Fibroblast of the aortic adventitia (primary cell): Measurements from ENCODE around the gene PRND. TPM values are rescaled to one million over a fixed set of nuclear protein-coding genes. Genes with fewer than 3 reads are reported as not detected.

Experiments used
- DNase-seq: peaks from one replicate; pipeline ENCODE4 v3.0.0-alpha.2; 2010; ENCODE audit warnings: low read depth
- H3K4me3 ChIP-seq: 2 replicates; pipeline ENCODE4 v1.5.1; 2011; ENCODE audit warnings: low read depth, mild to moderate bottlenecking, control low read depth, low read length, moderate library complexity
- total RNA-seq: library from RNA; depleted of rRNA; stranded (reverse); fragments of >200 nt; gene quantifications from 2 replicates; pipeline ENCODE4 v1.2.3, GENCODE V29; 2012; ENCODE audit warnings: low replicate concordance
- TF ChIP-seq, protein P1 (sequence below): IDR thresholded peaks from 2 replicates; pipeline ENCODE4 v1.5.1; 2011; ENCODE audit warnings: mild to moderate bottlenecking, low read length, control low read depth, inconsistent platforms; ENCODE audit not compliant: insufficient read depth

PRND gene, protein sequence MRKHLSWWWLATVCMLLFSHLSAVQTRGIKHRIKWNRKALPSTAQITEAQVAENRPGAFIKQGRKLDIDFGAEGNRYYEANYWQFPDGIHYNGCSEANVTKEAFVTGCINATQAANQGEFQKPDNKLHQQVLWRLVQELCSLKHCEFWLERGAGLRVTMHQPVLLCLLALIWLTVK
- total RNA-seq, result not detected in 2 replicates

DNA sequence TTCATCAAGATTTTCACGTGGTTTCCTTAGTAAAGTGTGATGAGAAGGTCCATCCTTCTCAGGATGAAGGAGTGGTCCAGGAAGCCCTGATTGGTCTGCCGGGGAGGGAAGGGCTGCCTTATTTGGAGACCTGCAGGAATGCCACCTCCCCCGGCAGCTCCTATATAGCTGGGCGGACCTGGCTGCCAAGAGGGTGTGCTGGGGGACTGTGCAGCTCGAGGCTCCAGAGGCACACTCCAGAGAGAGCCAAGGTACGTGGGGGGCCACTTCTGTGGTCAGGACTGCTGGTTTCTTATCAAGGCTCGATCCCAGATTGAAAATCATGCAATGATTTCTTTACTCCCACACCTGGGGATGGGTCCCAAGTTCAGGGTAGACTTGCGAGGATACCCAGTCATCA is at the start of gene PRND:
TSS of gene PRND (plus strand) at position 191 of the 400 bp plus-strand sequence. CDS start 2,643 bp downstream, outside the sequence.
- TF ChIP-seq, protein P1, sequence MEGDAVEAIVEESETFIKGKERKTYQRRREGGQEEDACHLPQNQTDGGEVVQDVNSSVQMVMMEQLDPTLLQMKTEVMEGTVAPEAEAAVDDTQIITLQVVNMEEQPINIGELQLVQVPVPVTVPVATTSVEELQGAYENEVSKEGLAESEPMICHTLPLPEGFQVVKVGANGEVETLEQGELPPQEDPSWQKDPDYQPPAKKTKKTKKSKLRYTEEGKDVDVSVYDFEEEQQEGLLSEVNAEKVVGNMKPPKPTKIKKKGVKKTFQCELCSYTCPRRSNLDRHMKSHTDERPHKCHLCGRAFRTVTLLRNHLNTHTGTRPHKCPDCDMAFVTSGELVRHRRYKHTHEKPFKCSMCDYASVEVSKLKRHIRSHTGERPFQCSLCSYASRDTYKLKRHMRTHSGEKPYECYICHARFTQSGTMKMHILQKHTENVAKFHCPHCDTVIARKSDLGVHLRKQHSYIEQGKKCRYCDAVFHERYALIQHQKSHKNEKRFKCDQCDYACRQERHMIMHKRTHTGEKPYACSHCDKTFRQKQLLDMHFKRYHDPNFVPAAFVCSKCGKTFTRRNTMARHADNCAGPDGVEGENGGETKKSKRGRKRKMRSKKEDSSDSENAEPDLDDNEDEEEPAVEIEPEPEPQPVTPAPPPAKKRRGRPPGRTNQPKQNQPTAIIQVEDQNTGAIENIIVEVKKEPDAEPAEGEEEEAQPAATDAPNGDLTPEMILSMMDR, result no peak
- no peak within 1 kb of the TSS for H3K4me3 ChIP-seq

DNA sequence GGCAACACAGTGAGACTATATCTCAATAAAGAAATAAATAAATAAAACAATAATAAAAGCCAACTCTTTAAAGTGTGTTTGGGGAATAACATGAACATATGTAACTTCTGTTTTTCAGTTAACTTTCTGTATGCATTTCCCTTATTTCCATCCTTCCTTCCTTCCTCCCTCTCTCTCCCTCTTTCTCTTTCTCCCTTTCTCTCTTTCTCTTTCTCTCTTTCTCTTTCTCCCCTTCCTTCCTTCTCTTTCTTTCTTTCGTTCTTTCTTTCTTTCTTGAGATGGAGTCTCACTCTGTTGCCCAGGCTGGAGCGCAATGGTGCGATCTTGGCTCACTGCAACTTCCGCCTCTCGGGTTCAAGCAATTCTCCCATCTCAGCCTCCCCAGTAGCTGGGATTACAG is 48.8 kb upstream of the PRND start:
- H3K4me3 ChIP-seq, result no peak overlapping the region
- DNase-seq, result no peak
- TF ChIP-seq, protein P1, result no peak

More for the DNA sequence above, at the start of gene PRND:
- no peak for DNase-seq

DNA sequence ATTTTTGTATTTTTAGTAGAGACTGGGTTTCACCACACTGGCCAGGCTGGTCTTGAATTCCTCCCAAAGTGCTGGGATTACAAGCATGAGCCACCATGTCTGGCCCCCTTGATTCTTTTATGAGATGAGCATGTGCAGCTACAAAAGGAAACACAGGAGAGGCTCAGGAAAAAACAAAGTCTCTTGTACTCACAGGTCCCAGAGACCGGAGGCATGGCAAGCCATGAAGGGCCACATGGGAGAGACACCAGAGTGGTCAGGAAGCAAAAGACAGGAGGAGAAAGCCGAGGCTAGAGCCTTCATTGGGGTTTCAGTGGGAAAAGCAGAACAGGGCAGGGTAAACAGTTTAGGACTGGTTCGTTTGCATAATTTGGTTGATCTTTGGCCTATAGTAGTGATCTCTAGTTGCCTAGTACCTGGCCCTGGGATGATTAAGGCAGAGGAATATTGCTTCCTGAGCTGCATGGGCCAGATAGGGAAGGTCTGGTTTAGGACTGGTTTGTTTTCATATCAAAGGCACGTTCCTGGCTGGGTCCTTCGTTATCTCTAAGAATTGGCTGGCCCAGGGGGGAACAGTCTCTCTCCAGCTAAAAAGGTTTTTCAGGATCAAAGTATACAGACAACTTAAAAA is 48.2 kb upstream of the PRND start:
- TF ChIP-seq, protein P1, result no peak
- DNase-seq, result no peak

DNA sequence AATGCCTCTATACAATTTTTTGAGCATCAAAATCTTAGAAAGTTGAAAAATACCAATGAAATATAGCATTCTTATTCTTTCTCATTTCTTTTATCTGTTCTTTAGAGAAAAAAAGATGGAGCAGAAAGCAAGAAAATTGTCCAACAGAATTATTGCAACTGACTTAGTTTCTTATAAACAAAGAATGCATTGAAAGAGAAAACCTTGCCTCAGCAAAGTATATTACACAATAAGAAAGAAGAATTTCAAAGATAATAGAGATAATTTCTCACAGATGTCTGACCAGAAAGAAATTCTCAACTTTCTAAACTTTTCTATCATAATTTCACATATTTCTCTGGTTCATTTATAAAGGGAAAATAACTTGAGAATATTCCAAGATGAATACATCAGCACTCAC is 47.0 kb upstream of the PRND start:
- TF ChIP-seq, protein P1, result no peak
- no peak for DNase-seq
- no peak overlapping the region for H3K4me3 ChIP-seq

More for the DNA sequence above, 48.2 kb upstream of the PRND start:
- no peak overlapping the region for H3K4me3 ChIP-seq

DNA sequence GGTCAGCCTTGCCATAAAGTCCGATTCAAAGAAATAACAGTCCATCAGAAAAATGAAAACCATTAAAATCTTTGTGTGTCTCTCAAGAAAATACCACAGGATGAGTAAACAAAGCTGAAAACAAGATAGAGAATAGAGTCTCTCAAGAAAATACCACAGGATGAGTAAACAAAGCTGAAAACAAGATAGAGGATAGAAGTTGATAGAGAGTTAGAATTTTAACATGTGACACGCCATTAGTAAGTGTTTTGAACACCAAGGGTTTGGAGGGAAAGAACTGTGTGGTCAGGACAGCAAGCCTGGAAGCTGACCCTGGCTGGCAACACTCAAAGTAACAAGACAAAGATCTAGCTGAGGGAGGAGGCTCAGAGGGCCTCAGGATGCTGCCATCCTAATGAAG is 43.9 kb upstream of the PRND start:
- H3K4me3 ChIP-seq, result no peak overlapping the region
- TF ChIP-seq, protein P1, result no peak
- DNase-seq, result no peak

DNA sequence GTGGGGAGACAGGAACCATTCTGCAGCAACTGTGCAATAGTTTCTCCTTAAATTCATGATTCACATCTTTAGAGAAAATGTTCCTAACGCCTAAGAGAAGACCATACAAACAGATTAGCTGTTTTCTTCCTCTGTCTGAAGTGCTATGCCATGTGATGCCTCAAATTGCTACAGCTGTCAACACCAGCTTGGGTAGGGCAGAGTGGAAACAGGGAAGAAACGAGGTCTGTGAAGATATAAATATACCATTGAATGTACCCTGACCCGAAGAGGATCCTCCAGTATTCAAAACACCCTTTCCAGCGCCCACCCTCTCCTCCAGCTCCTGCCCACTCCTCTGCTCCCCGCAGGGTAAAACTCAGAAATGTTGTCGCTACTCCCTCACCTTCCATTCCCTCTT is 40.3 kb upstream of the PRND start:
- no peak for DNase-seq
- no peak overlapping the region for H3K4me3 ChIP-seq
- TF ChIP-seq, protein P1, result no peak
